HG03565 (cell line): ENCODE results near the gene DKK3.

Experiments used
- ATAC-seq: cut with Tn5 transposase; IDR thresholded peaks from one replicate; pipeline ENCODE4 v1.9.1; 2021; ENCODE audit warnings: mild to moderate bottlenecking, moderate library complexity; ENCODE audit not compliant: unreplicated experiment

DKK3 gene

DNA sequence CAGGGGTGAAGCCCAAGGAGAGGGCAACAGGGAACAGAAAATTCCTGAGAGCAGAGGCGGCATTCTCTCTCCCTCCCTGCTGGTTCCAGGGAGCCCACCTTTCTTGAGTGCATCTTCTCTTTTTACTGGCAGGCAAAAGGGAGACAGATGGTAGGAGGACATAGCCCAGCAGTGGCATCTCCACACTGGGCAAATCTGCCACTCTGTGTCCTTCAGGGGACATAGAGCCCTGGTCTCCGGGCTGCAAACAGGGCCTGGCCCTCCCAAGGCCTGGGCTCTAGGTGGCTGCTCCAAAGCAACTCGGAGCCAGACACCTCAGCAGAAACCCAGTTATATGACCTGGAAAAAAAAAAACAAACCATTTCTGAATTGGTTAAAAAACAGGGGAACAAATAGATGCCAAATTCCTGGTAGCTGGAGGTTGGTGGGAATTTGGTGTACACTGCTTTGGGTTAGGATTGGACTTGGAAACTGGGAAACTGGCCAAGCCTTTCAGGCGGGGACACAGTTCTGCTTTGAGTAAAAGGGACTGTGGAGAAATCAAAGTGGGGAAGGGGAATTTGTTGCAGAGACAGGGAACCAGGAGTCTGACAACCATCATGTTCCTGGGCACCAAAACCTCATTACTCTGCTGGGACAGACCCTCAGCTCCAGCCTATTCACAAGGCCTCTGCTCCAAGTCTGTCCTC is 23.6 kb upstream of the DKK3 start:
- no peak for ATAC-seq

DNA sequence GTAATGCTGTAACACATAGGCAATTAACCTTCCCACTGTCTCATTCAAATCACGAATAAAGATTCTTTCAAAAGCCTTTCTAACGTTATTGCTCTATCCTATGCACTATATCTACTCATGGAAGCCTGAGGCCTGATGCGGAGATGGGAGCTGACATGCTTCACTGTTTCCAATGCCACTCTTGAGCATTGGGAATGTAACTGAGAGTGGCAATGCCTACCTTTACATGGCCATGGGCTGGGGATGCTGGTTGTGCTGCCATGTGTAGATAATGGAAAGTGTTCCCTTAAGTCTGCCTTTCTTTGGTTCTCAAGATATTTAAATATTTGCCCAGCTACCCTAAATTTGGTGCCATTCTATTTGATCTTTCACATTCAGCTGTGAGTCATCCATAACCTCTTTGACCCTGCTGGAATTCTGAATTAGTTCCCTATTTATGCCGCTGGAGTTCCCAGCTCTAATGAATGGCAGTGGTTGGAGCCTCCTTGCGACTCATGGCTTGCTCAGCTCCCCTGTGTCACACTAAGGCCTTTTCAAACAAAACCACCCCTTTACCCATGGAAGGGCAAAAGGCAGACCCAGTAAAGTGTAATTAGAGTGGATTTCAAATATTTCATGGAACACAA is 21.4 kb upstream of the DKK3 start:
- ATAC-seq = no peak

GRCh38 chr11:12029119-12029518 is 20.7 kb upstream of the DKK3 start:
- no peak for ATAC-seq

DNA sequence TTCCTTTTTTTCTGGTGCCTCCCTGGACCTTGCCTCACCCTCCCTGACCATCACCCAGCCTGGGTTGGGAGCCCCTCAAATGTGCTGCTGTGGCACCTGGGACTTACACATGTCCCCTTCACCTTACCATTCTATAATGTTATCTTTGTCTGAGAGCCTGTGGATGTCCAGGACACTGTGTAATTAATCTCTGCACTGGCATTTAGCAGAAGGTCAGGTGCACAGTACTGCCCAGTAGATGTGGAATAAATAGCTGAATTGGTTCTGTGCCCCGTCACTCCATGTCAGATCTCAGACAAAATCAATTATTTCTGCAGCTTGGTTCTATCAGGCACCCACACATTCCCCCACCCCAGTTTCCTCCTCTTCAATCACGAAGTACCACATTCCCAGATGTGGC is 19.9 kb upstream of the DKK3 start:
- no peak for ATAC-seq

GRCh38 chr11:12026331-12027211 is 18.1 kb upstream of the DKK3 start:
- ATAC-seq = no peak

DNA sequence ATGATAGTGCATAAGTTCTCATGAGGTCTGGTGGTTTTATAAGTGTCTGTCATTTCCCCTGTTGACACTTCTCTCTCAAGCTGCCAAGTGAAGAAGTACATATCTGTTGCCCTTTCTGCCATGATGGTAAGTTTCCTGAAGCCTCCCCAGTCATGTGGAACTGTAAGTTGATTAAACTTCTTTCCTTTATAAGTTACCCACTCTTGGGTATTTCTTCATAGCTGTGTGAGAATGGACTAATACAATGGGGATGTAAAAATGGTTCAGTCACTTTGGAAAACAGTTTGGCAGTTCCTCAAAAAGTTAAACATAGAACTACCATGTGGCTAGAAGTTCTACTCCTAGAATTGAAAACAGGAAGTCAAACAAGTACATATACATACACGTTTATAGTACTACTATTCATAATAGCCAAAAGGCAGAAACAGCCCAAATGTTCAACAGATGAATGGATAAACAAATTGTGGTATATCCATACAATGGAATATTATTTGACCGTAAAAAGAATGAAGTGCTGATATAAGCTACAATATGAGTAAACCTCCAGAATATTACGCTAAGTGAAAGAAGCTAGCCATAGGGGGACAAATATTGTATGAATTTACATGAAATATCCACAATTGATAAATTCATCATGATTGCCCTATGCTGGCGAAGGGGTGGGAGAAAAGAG is 16.0 kb upstream of the DKK3 start:
- ATAC-seq = no peak

DNA sequence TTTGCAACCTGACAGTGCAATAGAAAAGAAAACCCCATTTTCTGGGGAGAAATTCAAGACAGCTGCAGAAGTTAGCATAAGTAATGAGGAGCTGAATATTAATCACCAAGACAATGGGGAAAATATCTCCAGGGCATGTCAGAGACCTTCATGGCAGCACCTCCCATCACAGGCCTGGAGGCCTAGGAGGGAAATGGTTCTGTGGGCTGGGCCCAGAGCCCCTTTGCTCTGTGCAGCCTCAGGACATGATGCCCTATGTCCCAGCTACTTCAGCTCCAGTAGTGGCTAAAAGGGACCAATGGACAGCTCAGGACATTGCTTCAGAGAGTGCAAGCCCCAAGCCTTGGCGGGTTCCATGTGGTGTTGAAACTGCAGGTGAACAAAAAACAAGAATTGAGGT is 14.6 kb upstream of the DKK3 start:
- no peak for ATAC-seq

DNA sequence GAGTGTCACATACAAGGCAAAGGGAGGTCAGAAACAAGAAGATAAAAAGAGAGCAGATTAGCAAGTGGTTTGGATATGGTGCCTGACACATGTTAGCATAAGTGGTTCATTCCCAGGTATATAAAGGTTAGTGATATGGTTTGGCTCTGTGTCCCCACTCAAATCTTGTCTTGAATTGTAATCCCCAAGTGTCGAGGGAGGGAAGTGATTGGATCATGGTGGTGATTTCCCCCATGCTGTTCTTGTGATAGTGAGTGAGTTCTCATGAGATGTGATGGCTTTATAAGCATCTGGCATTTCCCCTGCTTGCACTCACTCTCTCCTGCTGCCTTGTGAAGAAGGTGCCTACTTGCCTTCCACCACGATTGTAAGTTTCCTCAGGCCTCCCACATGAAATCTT is 12.1 kb upstream of the DKK3 start:
- ATAC-seq = no peak

- ATAC-seq = no peak
Observed at GRCh38 chr11:12019866-12020416, 11.5 kb upstream of the DKK3 start.

DNA sequence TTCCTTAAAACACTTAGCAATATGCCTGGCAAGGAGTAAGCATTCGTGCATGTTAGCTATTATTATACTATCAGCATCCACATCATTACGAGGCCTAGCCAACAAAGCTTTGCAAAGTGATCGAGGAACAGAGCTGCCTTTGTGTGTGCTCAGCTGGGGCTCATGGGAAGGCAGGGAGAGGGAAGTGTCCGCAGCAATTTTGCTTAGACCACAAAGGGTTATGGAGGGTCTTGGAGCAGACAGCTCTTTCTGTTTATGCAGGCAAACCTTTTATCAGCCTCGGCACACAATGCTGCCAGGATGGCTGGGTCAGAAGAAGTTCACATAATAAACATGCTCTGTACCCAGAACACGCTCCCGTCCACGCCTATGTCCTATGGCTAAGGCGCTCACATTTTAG is 10.9 kb upstream of the DKK3 start:
- no peak for ATAC-seq

DNA sequence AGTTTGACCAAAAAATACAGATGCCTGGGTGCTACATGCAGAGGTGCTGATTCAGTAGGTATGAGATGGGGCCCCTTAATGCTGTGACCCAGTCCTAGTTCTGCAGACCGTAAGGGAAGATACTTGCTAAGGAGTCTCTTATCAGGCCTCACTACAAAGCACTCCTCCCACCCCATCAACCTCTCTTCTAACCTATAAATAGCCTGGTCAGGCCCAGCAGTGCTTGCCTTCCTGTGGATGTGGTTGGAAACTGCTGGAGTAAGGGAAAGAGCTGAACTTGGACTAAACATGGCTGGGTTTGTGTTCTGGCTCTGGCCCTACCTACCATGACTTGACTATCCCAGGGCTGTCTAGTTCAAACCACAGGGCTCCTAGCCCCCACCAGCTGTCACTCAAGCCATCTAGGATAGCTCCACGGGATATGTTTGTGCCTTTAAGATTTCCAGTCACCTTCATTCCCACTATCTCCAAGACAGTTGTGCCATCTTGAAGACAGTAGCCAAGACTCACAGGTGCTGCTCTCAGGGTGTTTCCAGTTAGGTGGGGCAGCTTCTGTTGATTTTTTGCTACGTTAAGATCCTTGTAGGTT is 9.5 kb upstream of the DKK3 start:
- ATAC-seq = no peak

DNA sequence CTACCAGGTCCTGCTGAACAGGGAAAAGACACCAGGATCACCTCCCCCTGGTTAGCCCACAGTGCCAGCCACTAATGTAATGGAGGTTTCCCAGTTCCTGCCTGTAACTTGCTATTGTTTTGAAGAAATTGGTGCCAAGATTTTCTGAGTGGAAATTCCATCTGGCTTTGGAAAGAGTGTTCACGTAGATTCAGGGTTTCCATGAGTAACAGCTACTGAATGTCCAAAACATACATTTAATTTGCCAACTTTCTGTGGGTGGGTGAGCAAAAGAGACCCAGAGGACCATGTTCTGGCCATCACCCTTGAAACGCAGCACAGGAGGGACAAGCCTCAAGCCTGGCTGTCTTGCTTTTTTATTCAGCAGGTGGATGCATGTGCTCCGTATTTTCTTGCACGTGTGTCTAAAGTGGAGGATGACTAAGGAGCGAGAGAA is 8.8 kb upstream of the DKK3 start:
- ATAC-seq = no peak

DNA sequence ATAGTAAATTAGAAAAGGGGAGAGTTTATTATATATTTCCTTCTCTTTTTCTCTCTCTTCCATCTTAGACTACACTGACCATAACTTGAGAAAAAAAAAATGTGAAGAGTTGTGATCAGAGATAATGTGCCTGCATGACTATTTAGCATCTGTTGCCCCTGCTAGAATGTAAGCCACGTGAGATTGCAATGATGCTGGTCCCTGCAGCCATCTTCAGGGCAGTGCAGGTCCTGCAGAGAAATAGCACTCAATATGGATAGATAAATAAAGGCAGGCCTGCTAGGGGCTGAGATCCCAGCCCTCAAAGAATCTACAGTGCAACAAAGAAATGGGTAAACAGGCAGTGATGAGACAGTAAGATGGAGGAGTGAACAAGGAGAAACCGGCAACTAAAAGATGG is 7.8 kb upstream of the DKK3 start:
- ATAC-seq = no peak

- no peak for ATAC-seq
Observed at GRCh38 chr11:12015486-12015885, 7.1 kb upstream of the DKK3 start.

GRCh38 chr11:12013781-12014180 is 5.4 kb upstream of the DKK3 start:
- no peak for ATAC-seq

- ATAC-seq = no peak
Observed at GRCh38 chr11:12009617-12010321, 1.3 kb upstream of the DKK3 start.

GRCh38 chr11:12008790-12009616 is 577 bp upstream of the DKK3 start:
- no peak for ATAC-seq

- ATAC-seq = no peak
Observed at GRCh38 chr11:12007230-12007593, 1.2 kb downstream of the DKK3 start.

DNA sequence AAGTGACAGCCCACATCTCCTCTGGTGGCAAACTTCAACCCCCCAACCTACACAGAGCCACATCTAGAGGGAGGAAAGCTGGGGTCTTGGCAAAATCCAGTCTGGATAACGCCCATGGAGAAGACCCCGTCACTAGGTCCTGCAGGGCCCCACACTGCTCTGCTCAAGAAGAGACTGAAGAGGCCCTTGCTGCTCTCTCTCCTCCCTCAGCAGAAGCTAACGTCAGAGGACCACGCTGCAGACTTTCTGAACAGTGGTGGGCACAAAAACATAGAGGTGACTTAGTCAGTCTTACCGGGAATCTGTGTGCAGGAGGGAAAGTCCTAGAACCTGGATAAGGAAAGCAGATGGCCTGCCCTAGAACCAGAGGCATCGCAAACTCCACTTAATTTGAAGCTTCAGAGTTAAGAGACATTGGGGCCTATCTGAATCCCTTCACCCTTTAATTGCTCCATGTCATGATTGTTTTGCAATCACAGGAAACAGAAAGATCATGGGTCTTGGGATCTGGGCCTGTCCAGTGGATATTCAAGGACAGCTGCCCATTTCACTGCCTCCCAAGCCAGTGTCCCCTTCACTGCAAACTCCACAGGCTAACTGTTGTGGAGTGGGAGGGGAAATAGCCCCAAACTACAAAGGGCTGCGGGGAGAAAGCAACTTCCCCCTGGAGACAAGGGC is 1.7 kb downstream of the DKK3 start:
- no peak for ATAC-seq
